GM13976 (cell line): ENCODE measurements around the gene VPS37B.

Experiments used
- DNase-seq: peaks from one replicate; pipeline ENCODE4 v3.0.0; 2012; ENCODE audit warnings: low spot score
- in situ Hi-C: fragments of 300-500 bp; cut with MboI; formaldehyde crosslinking; loops from one replicate; pipeline ENCODE4 v1.12.0; 2022; ENCODE audit warnings: low sequenced_read_pairs, mixed read lengths, inconsistent platforms; ENCODE audit not compliant: unreplicated experiment
- TF ChIP-seq, protein P1 (sequence below): IDR thresholded peaks from 2 replicates; pipeline ENCODE4 v1.5.1; 2012; ENCODE audit warnings: borderline replicate concordance, mild to moderate bottlenecking; ENCODE audit not compliant: insufficient read depth; ENCODE audit errors: extremely low read depth, missing control alignments, control extremely low read depth

Gene VPS37B

GRCh38 chr12:122888232-122888752 lies 7.6 kb downstream of the VPS37B start:
- TF ChIP-seq, protein P1, sequence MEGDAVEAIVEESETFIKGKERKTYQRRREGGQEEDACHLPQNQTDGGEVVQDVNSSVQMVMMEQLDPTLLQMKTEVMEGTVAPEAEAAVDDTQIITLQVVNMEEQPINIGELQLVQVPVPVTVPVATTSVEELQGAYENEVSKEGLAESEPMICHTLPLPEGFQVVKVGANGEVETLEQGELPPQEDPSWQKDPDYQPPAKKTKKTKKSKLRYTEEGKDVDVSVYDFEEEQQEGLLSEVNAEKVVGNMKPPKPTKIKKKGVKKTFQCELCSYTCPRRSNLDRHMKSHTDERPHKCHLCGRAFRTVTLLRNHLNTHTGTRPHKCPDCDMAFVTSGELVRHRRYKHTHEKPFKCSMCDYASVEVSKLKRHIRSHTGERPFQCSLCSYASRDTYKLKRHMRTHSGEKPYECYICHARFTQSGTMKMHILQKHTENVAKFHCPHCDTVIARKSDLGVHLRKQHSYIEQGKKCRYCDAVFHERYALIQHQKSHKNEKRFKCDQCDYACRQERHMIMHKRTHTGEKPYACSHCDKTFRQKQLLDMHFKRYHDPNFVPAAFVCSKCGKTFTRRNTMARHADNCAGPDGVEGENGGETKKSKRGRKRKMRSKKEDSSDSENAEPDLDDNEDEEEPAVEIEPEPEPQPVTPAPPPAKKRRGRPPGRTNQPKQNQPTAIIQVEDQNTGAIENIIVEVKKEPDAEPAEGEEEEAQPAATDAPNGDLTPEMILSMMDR = no peak
- DNase-seq = peak; percentile 60
- in situ Hi-C loops = no loop called here

DNA sequence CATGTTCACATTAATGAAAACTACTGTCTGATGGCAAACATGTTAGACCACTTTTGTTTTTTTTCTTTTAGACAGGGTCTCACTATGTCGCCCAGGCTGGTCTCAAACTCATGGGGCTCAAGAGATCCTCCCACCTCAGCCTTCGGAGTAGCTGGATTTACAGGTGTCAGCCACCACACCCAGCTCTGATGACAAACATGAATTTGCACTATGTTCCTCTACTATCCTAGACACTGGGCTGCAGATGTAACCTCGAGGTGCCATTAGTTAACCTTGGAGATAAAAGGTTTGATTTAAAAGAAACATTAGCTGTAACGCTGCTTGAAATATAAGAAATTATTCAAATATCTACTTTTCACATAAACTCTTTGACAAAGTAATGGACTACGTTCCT lies 8.1 kb downstream of the VPS37B start:
- in situ Hi-C loops = no loop called here
- no peak for DNase-seq
- TF ChIP-seq, protein P1 = no peak

GRCh38 chr12:122886851-122887818 lies 8.8 kb downstream of the VPS37B start:
- in situ Hi-C loops = no loop called here
- DNase-seq = peak; percentile 57
- TF ChIP-seq, protein P1 = no peak

DNA sequence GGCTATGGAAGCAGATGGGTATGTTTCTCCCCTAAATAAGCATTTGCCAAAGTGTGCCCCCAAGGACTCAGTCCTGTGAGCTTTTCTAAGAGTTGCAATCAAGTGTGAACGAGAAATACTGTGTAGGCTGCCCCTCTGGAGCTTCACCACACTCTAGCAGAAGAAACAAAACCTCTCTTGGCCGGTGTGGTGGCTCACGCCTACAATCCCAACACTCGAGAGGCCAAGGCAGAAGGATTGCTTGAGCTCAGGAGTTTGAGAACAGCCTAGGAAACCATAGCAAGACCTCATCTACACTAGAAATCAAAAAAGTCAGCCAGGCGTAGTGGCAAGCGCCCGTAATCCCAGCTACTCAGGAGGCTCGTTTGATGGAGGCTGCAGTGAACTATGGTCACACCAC lies 9.8 kb downstream of the VPS37B start:
- no peak for DNase-seq
- TF ChIP-seq, protein P1 = no peak
- in situ Hi-C loops = no loop called here

- in situ Hi-C loops = no loop called here
- TF ChIP-seq, protein P1 = no peak
- DNase-seq = no peak
Observed at GRCh38 chr12:122884860-122885259, 11.1 kb downstream of the VPS37B start.

GRCh38 chr12:122884091-122884826 lies 11.7 kb downstream of the VPS37B start:
- TF ChIP-seq, protein P1 = no peak
- in situ Hi-C loops = no loop called here
- DNase-seq = no peak
